ENCODE results near the gene DES.

The DES gene

GRCh38 chr2:219440388-219441256 is 22.4 kb downstream of the DES start:
- no peak for DNase-seq (ENCODE audit: low read depth)

DNA sequence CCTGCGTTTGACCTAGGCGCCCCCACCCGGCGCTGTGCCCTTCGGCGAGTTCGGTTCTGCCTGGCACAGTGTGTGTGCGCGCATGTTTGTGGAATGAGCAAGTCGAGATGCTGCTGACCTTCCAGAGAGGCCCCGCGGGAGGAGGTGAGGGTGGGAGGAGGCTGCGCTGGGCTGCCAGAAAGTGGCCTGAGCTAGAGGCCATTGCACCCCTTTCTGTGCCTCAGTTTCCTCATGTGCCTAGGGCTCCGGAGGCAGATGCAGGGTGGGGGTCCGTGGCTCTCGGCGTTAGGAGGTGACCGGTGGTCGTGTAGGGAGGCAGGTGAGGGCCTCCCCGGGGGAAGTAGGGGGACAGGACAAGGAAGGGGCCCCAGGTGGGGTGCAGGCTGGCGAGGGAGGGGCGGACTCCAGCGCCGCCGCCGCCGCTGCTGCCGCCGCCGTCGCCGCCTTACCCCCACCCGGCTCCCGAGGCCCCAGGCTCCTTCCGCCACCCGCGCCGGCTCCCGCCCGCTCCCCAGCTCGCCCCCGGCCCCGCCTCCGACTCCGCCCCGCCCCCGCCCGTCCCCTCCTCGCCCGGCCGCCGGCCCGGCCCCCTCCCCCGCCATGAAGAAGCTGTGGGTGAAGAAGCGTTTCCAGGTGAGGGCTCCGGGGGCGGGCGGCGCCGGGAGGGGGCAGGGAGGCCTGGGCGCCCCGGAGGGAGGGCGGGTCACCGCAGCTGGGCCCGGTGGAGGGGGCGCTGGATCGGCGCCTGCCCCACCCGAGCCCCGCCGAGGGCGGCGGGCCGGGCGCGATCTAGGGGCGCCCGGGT is 23.5 kb downstream of the DES start:
- DNase-seq (ENCODE audit: low read depth) = peak; percentile 16

- DNase-seq (ENCODE audit: low read depth) = no peak
Observed at GRCh38 chr2:219442256-219443015, 24.3 kb downstream of the DES start.

DNA sequence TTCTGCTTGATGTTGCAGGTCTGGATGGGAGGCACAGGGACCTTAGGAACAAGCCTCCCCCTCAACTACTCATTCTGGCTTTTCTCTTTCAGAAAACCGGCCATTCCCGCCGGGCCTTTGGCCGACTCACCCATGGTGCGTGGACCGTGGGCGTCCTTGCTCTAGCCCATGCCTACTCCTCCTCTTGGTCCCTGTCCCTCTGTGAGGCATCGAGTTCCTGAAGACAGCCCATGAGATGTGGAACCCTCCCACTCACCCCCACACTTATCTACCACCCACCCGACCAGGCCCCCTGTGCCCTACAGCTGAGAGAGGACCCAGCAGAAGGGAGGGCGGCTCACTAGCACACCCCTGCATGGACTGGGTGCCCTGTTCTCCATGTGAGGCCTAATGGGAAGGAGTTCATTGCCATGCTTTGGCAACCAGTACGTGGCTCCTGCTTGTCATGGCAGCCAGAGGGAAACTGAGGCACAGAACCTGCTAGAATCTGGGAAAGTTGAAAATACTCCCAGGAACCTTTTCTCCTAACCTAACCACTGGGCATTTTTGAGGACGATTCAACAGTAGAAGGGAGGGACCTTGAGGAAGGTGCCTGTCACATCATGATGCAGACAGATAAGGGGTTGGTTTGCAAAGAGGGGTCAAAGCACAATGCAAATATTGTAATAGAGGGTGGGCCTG is 25.0 kb downstream of the DES start:
- no peak for DNase-seq (ENCODE audit: low read depth)

DNA sequence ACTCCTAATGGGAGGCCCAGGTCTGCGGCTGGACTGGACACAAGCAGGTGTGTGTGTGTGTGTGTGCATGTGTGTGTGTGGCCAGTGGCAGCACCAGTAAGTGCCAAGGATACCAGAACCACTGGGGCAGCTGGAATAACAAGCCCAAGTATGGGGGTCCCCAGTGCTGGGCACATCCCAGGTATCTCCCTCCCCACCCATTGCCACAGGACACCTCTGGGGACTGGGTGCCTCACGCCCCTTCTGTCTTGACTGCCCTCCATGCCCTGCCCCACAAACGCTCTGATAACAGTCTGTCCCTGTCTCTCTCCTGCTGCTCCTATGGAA is 25.5 kb downstream of the DES start:
- no peak for DNase-seq (ENCODE audit: low read depth)

DNA sequence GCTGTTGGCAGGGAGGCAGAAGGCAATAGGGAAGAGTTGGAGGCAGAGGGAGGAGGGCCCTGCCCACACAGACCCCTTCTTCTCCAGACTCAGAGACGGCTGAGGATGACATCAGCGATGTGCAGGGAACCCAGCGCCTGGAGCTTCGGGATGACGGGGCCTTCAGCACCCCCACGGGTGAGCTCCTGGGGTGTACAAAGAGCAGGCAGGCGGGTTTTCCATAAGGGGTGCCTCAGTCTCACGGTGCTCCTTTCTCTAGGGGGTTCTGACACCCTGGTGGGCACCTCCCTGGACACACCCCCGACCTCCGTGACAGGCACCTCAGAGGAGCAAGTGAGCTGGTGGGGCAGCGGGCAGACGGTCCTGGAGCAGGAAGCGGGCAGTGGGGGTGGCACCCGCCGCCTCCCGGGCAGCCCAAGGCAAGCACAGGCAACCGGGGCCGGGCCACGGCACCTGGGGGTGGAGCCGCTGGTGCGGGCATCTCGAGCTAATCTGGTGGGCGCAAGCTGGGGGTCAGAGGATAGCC is 26.5 kb downstream of the DES start:
- DNase-seq (ENCODE audit: low read depth) = no peak

DNA sequence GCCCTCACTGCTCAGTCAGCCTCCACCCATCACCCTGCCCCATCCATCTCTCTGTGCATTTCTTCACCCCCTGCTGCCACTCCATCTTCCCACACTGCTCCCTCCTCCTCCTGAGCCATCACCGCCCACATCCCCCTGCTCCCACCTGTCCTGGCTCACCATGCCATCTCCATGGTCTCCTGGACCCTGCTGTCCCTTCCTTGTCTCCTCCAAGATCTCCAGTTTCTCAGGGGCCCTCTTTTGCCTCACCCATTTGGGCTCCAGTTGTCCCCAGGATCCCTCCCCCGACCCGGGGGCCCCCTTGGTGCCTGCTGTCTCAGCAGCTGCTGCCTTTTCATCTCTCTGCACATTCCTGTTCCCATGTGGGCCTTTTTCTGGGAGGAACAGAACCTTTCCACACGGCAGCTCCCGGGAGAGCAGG is 27.1 kb downstream of the DES start:
- no peak for DNase-seq (ENCODE audit: low read depth)

- no peak for DNase-seq (ENCODE audit: low read depth)
Observed at GRCh38 chr2:219446101-219446504, 27.9 kb downstream of the DES start.

- DNase-seq (ENCODE audit: low read depth) = no peak
Observed at GRCh38 chr2:219446689-219447088, 28.5 kb downstream of the DES start.

DNA sequence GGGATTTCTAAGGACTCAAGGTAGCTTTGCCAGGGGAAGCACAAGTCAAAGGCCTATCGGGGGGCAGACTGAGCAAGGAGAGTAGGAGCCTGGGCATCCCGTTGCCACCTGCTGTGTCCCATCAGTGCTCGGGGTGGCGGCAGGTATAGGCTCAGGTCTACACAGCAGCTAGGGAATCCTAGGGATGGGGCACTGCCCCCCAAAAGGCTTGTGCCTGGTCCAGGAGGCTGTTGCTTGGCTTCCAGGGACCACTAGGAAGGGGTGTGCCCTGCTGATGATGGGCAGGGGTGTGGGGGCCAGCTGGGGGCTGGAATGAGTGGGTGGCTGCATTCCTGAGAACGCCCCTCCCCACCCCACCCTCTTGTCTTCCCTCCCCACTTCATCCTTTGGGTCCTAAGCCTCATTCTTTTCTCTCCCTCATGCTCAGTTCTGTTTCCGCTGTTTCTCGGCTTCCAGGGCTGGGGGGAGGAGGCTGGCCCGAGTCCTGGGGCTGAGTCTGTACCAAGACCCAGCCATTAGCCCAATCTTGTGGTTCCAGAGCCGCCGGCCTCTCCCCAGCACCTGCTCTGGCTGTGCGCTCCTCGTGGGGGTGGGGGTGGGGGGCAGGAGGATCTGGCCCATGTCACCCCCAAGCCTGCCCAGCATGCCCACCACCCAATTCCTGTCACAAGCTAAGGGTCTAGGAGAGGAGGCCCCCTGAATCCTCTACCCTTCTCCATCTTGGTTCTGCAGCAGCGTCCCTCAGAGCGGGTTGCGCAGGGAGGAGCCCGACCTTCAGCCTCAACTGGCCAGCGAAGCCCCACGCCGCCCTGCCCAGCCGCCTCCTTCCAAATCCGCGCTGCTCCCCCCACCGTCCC is 29.3 kb downstream of the DES start:
- no peak for DNase-seq (ENCODE audit: low read depth)

- no peak for DNase-seq (ENCODE audit: low read depth)
Observed at GRCh38 chr2:219448099-219448775, 30.1 kb downstream of the DES start.

- no peak for DNase-seq (ENCODE audit: low read depth)
Observed at GRCh38 chr2:219448776-219449341, 30.7 kb downstream of the DES start.

- DNase-seq (ENCODE audit: low read depth) = no peak
Observed at GRCh38 chr2:219449609-219450008, 31.4 kb downstream of the DES start.

GRCh38 chr2:219451661-219452360 is 33.6 kb downstream of the DES start:
- no peak for DNase-seq (ENCODE audit: low read depth)

DNA sequence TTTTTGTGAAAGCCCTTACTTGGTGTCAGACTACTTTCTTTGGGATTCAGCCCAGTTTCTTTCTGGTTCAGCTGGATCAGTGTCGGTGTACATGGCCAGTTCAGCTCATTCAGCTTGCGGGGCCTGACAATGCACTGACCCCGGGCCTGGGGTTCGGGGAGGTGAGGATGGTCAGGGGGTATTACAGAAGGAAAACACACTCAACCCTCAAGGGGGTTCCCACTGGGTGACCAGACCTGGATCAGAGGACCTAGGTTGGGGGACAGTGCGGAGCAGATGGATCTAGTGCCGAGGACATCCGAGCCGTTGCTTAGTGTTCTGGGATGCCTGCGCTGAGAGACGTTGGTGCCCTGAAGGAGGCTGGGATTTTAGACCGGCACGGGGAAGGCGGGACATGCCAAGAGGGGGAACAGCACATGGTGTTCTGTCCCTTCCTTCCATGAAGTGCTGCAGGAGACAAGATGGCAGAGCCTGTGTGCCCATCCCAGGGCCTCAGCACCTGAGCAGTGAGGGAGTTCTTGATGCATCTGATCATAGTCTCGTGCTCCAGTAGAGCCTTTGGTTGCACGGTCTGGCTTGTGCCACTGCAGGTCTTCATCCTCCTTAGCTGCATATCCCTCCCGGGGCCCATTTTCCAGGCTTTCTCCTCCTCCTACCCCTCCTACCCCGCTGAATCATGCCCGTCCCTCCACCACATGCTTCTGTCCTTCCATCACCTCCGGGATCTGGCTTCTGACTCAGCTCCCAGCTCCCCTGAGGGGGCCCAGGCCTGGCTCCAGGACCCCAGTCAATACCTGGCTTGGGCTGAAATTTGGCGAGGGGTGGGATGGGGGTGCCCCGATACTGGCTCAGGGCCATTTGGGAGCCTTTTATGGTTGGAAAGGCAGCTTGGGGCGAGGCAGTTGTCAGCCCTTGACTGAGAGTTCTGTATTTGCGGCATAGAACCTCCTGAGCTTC is 34.5 kb downstream of the DES start:
- DNase-seq (ENCODE audit: low read depth) = no peak

DNA sequence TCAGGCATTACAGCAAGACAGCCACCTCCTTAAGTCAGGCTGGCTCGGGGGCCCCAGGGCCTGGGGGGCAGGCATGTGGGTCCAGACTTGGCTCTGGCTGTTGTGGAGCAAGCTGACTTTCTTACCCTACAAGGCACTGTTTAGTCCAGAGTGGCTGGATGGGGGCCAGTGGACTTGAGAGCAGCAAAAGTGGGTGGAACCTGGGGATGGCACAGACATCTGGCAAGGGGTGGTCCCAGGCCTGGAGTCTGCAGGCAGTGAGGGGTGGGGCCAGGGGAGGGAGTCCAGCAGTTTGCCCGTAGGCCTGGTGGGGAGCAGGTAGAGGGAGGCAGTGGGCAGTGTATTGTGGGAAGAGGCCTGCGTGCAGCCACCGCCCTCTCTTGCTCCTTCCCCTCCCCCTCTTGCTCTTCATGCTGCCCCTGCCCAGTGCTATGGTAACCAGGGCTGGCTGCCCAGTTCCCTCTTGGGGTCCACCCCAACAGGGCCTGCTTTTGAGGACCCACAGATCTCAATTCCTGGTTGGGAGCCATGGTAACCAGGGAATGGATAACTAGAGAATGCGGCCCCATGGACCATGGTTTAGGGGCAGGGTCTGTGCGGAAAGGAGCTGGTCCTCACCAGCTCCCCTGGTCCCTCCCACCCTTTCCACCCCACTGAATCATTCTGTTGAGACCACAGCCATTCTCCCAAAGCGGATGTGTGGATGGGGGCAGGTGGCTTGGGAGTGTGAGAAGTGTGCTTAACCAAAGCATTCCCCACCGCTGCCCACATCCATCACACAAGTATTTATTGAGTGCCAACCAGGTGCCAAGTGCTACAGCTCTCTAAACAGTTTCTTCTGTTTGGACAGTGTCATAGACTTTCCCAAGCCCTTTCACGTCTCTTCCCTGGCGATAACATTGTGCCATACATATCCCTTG is 35.8 kb downstream of the DES start:
- DNase-seq (ENCODE audit: low read depth) = no peak

DNA sequence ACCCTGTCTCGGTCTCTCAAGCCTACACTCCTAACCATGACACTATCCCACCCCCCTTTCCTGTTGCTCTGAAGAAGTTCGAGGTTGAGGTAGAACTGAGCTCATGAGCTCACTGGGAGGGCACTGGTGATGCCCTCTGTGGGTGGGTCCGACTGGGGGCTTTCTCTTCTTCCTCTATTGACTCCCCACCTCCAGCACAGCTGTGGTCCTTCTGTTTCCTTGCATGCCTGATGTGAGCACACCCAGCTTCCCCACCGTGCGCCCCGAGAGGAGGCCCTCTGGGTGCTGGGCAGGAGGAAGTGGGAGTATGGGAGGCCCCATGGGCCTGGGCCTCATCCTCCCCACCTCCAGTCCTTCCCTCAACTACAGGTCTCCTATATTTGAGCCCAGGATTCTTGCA is 37.4 kb downstream of the DES start:
- no peak for DNase-seq (ENCODE audit: low read depth)
